HepG2 (cell line): ENCODE measurements around the gene COG5. TPM values are rescaled to one million over a fixed set of nuclear protein-coding genes. Genes with fewer than 3 reads are reported as not detected.

Experiments
- CEBPB ChIP-seq: IDR thresholded peaks from 2 replicates; pipeline ENCODE4 v1.6.1; 2011; ENCODE audit warnings: low read depth, low read length, improper control_type of control experiment, borderline replicate concordance
- CREB1 ChIP-seq, 2 experiments: fragments of 450-650 bp in 1 of 2; IDR thresholded peaks; 2 replicates each; pipeline ENCODE4 v1.6.1; 2016 to 2017; ENCODE audit warnings: control low read depth in 1 of 2, mild to moderate bottlenecking in 1 of 2, missing compliant biosample characterization in 1 of 2, missing genetic modification characterization in 1 of 2
- EZH2 ChIP-seq: conservative IDR thresholded peaks from 2 replicates; pipeline ENCODE4 v1.6.1; 2012; ENCODE audit warnings: mild to moderate bottlenecking, low read depth, low read length, moderate library complexity
- GPN1 ChIP-seq: sonication (generic); formaldehyde crosslinking; IDR thresholded peaks from 2 replicates; pipeline ENCODE4 v1.5.1; 2020; ENCODE audit warnings: missing genetic modification reagents, borderline replicate concordance
- HOXA9 ChIP-seq: sonication (generic); formaldehyde crosslinking; IDR thresholded peaks from 2 replicates; pipeline ENCODE4 v1.8.1; 2022; ENCODE audit warnings: missing genetic modification reagents, mild to moderate bottlenecking, moderate library complexity, borderline replicate concordance
- JUND ChIP-seq: sonication (generic); formaldehyde crosslinking; IDR thresholded peaks from 2 replicates; pipeline ENCODE4 v1.8.0; 2022; ENCODE audit warnings: mild to moderate bottlenecking, missing genetic modification reagents
- KDM3A ChIP-seq: IDR thresholded peaks from 2 replicates; pipeline ENCODE4 v1.6.1; 2018; ENCODE audit warnings: low read depth, missing compliant biosample characterization
- MYNN ChIP-seq: sonication (generic); formaldehyde crosslinking; IDR thresholded peaks from 2 replicates; pipeline ENCODE4 v1.4.0; 2020; ENCODE audit warnings: mild to moderate bottlenecking, low read depth, missing genetic modification reagents
- NFKB2 ChIP-seq: sonication (generic); formaldehyde crosslinking; IDR thresholded peaks from 2 replicates; pipeline ENCODE4 v1.4.0; 2020; ENCODE audit warnings: missing genetic modification reagents, borderline replicate concordance
- PBX3 ChIP-seq: sonication (generic); formaldehyde crosslinking; IDR thresholded peaks from 2 replicates; pipeline ENCODE4 v1.8.1; 2023; ENCODE audit warnings: missing genetic modification reagents, inconsistent platforms, borderline replicate concordance
- PLSCR1 ChIP-seq: sonication (generic); formaldehyde crosslinking; IDR thresholded peaks from 2 replicates; pipeline ENCODE4 v1.5.0; 2020; ENCODE audit warnings: missing genetic modification reagents, mild to moderate bottlenecking, borderline replicate concordance
- WIZ ChIP-seq: sonication (generic); formaldehyde crosslinking; IDR thresholded peaks from 2 replicates; pipeline ENCODE4 v1.5.1; 2020; ENCODE audit warnings: mild to moderate bottlenecking, missing genetic modification reagents
- ZBTB7B ChIP-seq: sonication (generic); formaldehyde crosslinking; IDR thresholded peaks from 2 replicates; pipeline ENCODE4 v1.4.0; 2020; ENCODE audit warnings: missing genetic modification reagents
- ZC3H4 ChIP-seq: sonication (generic); formaldehyde crosslinking; IDR thresholded peaks from 2 replicates; pipeline ENCODE4 v1.4.0; 2020; ENCODE audit warnings: missing genetic modification reagents, borderline replicate concordance
- ZNF333 ChIP-seq: sonication (generic); formaldehyde crosslinking; IDR thresholded peaks from 2 replicates; pipeline ENCODE4 v1.4.0; 2020; ENCODE audit warnings: mild to moderate bottlenecking, missing genetic modification reagents, borderline replicate concordance
- ZNF605 ChIP-seq: sonication (generic); formaldehyde crosslinking; IDR thresholded peaks from 2 replicates; pipeline ENCODE4 v1.8.0; 2022; ENCODE audit warnings: mild to moderate bottlenecking, missing genetic modification reagents
- ZNF772 ChIP-seq: sonication (generic); formaldehyde crosslinking; IDR thresholded peaks from 2 replicates; pipeline ENCODE4 v1.5.0; 2020; ENCODE audit warnings: mild to moderate bottlenecking, missing genetic modification reagents
- ZSCAN25 ChIP-seq: sonication (generic); formaldehyde crosslinking; IDR thresholded peaks from 2 replicates; pipeline ENCODE4 v1.8.0; 2022; ENCODE audit warnings: mild to moderate bottlenecking, missing genetic modification reagents
- polyA plus RNA-seq, 8 experiments: library from polyadenylated mRNA; depleted of rRNA in 3 of 8; stranded (reverse) in 7 of 8; unstranded in 1 of 8; fragments of >200 nt; fragmentation: Illumina TruSeq in 4 of 8; extraction: Trizol in 4 of 8; gene quantifications; 2 replicates each; pipeline versions ENCODE4 v1.2.1 to v1.2.3, GENCODE V29; 2011 to 2016; ENCODE audit warnings: low read depth in 4 of 8, missing spikeins in 1 of 8, mixed read lengths in 1 of 8; ENCODE audit not compliant: insufficient read depth in 1 of 8
- total RNA-seq, 5 experiments: library from RNA; depleted of rRNA; stranded (reverse); fragments of >200 nt; fragmentation: Illumina TruSeq; extraction: Trizol; gene quantifications; 2 replicates each; pipeline ENCODE4 v1.2.3, GENCODE V29; 2016; ENCODE audit warnings: low read depth in 1 of 5
- TF ChIP-seq, protein P1 (sequence below): sonication (generic); formaldehyde crosslinking; IDR thresholded peaks from 2 replicates; pipeline ENCODE4 v1.9.0; 2021; ENCODE audit warnings: missing genetic modification reagents, borderline replicate concordance
- TF ChIP-seq, protein P2 (sequence below): sonication (generic); formaldehyde crosslinking; IDR thresholded peaks from 2 replicates; pipeline ENCODE4 v1.4.0; 2020; ENCODE audit warnings: missing genetic modification reagents

Gene COG5
- total and polyA plus RNA-seq, 2 of the 13 experiments (the other 11 are each of a cell fraction or from before 2014, with no cell fraction given): 20.4 to 31.3 TPM

DNA sequence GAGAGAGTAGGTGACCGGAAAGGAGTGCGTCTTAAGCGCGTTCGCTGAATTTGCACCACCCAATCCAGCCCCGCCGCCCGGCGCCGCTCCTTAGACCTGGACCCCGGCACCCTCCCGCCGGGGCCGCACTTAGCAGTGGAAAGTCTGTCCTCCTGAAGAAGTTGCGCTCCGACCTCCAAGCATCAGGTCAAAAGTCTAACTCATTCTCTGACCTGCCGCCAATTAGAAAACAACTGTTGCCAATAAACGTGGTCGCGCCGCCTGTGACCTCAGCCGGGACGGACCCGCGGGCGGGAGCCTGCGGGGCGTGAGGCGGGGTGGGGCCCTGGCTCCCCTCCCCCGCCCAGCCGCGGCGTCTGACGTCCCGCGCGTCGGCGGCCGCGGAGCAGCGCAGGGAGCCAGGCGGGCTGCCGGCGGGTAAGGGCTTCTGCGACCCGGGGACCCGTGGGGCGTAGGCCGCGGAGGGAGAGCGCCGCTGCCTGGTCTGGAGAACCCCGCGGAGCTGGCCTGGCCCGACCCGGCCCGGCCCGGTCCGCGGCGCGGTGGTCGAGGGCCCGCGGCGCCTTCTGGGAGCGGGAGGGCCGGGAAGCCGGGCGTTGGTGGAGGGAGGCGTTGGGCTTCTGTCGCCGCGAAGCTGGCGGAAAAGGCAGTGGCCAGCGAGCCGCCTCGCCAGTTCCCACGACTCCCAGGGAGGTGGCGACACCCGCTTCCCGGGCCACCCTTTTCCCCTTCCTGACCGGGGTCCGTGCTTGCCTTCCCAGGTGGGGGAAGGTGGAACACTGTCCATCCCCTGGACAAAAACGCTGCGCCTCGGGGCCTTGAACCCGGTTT lies 16.4 kb upstream of the COG5 start, which contains the start of gene BCAP29 (continued):
- no peak for TF ChIP-seq JUND (CRISPR knock-in tag)
- no peak for TF ChIP-seq GPN1 (CRISPR knock-in tag)
- TF ChIP-seq CEBPB: no peak
- TF ChIP-seq NFKB2: no peak
- TF ChIP-seq KDM3A (CRISPR knock-in tag): no peak
- peak; percentile 88; the same call in 1 of the 2 replicates for TF ChIP-seq ZNF333 (CRISPR knock-in tag)
- TF ChIP-seq, protein P1, sequence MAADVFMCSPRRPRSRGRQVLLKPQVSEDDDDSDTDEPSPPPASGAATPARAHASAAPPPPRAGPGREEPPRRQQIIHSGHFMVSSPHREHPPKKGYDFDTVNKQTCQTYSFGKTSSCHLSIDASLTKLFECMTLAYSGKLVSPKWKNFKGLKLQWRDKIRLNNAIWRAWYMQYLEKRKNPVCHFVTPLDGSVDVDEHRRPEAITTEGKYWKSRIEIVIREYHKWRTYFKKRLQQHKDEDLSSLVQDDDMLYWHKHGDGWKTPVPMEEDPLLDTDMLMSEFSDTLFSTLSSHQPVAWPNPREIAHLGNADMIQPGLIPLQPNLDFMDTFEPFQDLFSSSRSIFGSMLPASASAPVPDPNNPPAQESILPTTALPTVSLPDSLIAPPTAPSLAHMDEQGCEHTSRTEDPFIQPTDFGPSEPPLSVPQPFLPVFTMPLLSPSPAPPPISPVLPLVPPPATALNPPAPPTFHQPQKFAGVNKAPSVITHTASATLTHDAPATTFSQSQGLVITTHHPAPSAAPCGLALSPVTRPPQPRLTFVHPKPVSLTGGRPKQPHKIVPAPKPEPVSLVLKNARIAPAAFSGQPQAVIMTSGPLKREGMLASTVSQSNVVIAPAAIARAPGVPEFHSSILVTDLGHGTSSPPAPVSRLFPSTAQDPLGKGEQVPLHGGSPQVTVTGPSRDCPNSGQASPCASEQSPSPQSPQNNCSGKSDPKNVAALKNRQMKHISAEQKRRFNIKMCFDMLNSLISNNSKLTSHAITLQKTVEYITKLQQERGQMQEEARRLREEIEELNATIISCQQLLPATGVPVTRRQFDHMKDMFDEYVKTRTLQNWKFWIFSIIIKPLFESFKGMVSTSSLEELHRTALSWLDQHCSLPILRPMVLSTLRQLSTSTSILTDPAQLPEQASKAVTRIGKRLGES (CRISPR knock-in tag): no peak
- no peak for TF ChIP-seq ZC3H4 (CRISPR knock-in tag)
- TF ChIP-seq PLSCR1 (CRISPR knock-in tag): no peak
- TF ChIP-seq, protein P2, sequence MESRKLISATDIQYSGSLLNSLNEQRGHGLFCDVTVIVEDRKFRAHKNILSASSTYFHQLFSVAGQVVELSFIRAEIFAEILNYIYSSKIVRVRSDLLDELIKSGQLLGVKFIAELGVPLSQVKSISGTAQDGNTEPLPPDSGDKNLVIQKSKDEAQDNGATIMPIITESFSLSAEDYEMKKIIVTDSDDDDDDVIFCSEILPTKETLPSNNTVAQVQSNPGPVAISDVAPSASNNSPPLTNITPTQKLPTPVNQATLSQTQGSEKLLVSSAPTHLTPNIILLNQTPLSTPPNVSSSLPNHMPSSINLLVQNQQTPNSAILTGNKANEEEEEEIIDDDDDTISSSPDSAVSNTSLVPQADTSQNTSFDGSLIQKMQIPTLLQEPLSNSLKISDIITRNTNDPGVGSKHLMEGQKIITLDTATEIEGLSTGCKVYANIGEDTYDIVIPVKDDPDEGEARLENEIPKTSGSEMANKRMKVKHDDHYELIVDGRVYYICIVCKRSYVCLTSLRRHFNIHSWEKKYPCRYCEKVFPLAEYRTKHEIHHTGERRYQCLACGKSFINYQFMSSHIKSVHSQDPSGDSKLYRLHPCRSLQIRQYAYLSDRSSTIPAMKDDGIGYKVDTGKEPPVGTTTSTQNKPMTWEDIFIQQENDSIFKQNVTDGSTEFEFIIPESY (CRISPR knock-in tag): no peak
- TF ChIP-seq ZNF605: no peak
- TF ChIP-seq HOXA9 (CRISPR knock-in tag): no peak
- TF ChIP-seq ZBTB7B (CRISPR knock-in tag): 0 out of 2 replicates have a peak, but pooled peaks have one; percentile 83
- TF ChIP-seq EZH2: no peak
- TF ChIP-seq WIZ: no peak
- no peak for TF ChIP-seq PBX3
- TF ChIP-seq ZNF772 (CRISPR knock-in tag): no peak; the same call in 1 of the 2 replicates
- TF ChIP-seq MYNN: no peak
- TF ChIP-seq ZSCAN25 (CRISPR knock-in tag): no peak
- TF ChIP-seq CREB1 (IDR thresholded peaks at IDR 0.05): peak; percentile 78
- TF ChIP-seq CREB1 (CRISPR knock-in tag; IDR thresholded peaks at IDR 0.05): peak; percentile 59; the same call in 1 of the 2 replicates
